HT-29 (cell line): ENCODE results near the gene MRPS21. TPM values are rescaled to one million over a fixed set of nuclear protein-coding genes. Genes with fewer than 3 reads are reported as not detected.
A peak's percentile ranks its signal among the peaks of the same experiment; 100 is the strongest.

Experiments
- DNase-seq: peaks from one replicate; pipeline ENCODE4 v3.0.0-alpha.2; 2015; ENCODE audit warnings: low spot score
- total RNA-seq: library from RNA; depleted of rRNA; stranded (reverse); fragments of >200 nt; shearing (Covaris generic); gene quantifications from 2 replicates; pipeline ENCODE4 v1.2.3, GENCODE V29; 2014; rRNA removed

The MRPS21 gene
- 44.2 and 47.7 TPM in 2 replicates for total RNA-seq

DNA sequence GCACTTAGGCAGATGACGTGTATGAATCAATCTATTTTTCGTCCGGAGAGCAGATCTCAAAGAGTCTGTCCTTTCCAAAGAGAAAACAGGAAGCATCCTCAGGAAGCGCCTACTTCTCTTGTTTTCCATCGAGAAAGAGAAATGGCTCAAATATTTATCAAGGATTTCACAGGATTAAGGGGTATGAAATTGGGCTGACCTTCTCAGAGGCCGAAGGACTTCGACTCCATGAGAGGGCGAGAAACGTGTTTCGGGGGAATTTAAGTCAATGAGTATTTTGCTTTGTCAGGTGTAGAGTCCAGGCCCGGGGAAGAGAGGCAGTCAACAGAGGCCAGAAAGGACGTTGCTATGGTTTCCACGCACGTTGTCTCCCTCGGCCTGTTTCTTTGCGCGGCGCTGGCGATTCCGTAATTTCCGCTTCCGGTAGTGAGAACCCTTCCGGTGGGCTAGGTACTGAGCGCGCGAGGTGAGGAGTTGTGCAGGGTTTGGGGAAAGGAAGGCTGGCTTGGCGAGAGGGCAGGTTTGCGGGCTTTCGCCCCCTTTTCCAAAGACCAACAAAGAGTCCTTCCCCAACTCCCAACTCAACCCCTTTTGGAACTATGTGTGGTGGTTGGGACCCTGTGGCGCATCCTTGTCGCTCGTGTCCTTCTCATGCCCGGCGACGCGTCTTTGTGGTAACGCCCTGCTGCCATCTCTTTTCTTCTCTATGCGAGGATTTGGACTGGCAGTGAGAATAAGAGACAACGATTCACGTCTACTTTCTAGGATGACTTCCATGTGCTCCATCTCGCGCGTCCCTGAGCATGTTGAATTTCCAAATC, at the start of gene MRPS21:
MRPS21 (plus strand) TSS at position 429 of the 821 bp plus-strand sequence. CDS start 506 bp downstream, outside the sequence.
- DNase-seq, result peak; percentile 94

DNA sequence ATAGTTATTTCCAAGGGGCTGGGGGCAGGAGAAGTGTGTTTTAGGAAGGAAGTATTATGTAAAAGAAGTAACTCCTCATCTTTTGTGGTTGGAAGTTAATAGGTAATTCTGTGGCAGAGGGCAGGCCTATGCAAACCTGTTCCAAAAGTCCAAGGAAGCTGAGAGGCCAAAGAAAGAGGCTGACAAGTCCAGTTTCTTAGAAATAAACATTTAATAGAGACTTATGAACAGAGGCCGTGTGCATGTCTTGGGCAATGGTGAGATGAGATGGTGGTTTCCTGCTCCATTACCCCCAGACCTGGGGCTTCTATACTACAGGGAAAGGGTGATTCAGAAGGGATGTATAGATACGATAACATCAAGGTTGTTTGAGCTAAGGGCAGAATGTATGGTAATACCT, 43.7 kb upstream of the MRPS21 start:
- no peak for DNase-seq

DNA sequence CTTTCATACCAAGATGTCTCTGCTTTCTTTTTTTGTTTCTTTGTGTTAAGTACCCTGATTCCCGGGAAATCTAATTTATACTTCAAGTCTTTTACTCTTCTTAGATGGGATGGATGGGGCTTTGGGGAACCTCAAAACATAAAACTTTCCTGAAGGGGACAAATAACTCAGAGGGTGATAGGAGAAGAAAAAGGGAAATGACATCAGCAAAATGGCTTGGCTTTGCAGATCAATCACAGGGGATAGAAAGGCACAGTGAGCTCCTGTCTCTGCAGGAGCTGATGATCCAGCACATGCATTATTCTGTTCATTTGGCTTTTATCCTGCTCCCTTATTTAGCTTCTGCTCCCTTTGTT, 37.5 kb upstream of the MRPS21 start:
- peak; percentile 18 for DNase-seq

DNA sequence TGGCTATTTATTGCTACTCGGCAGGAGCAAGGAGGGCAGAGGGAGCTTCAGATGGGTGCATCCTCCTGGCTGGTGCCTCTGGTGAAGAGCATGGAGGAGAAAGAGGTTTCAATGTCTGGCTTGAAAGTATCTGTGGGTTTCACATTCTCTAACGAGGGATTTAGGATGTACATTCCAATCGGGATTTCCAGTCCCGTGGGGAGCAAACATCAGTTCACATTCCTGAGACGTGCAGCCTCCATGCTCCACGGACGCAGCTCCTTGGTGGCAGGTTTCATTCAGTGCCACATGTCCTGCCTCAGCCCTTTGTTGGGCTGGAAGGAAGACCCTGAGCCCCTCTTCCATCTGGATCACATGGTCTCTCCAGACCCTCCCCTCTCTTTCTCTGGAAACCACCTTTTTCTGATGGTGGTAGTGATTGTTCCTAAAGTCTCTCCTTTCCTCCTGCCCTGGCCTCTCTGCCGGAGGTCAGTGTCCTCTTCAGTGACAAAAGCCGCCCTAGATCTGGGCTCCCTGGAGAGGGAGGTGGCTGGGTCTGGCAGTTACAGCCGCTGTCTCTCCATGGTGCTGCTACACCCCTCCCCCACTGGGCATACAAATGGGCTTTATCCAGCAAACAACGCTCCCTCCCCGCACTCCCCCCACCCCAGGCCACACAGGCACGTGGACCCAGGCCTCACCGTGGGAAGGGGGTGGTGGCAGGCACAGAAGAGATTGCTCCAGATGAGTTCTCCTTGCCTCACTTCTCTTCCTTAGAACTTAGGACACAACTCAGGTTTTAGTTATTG, 36.9 kb upstream of the MRPS21 start:
- DNase-seq, result no peak

DNA sequence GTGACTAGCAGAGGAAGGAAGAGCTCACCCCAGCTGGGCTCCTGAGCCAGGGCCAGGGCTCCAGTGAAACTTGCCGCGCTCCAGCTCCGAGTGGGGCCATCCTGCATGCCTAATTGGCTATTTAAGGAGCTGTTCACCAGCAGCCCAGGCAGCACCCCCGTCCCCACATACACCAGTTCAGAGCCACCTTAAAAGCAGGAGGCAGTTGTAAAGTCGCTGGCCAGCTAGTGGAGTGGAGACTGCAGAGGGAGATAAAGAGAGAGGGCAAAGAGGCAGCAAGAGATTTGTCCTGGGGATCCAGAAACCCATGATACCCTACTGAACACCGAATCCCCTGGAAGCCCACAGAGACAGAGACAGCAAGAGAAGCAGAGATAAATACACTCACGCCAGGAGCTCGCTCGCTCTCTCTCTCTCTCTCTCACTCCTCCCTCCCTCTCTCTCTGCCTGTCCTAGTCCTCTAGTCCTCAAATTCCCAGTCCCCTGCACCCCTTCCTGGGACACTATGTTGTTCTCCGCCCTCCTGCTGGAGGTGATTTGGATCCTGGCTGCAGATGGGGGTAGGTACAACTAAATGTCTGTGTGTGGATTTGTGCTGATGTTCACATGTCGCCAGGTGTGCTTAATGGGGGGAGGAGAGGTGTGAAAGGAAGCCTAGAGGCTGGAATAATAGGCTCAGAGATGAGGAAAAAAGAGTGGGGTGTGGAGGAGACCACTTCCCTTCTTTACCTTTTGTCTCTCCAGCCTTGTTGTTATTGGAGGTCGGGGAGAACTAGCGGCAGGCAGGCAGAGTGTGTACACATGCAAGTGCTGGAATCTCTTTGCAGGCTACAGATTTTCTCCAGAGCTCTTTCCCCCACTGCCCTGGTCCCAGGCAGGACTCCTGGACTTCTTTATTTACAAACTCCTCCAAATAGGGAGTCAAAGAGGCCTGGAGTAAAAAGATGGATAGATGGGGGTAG, 35.8 kb upstream of the MRPS21 start, which contains the start of gene CA14:
CA14 (plus strand) TSS at position 151 of the 962 bp plus-strand sequence; CDS start at position 506, 355 bp downstream.
- DNase-seq, result no peak

DNA sequence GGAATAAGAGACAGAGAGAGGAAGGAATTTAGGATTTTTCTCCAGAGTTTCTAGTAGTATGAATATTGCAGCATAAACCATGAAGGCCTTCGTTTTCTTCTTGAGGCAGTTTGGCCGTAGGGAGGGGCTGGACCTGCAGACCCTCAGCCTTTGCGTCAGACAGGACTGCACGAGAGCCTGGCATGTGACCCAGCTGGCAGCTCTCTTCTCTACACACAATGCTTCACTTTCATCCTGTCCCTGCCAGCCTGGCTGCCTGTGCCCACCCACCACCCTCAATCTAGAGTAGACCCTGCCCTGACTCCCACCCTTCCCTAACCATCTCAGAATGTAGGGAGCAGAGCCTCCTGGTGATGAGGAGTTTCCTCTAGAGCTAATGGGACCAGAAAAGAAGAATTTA, 34.4 kb upstream of the MRPS21 start:
- no peak for DNase-seq

DNA sequence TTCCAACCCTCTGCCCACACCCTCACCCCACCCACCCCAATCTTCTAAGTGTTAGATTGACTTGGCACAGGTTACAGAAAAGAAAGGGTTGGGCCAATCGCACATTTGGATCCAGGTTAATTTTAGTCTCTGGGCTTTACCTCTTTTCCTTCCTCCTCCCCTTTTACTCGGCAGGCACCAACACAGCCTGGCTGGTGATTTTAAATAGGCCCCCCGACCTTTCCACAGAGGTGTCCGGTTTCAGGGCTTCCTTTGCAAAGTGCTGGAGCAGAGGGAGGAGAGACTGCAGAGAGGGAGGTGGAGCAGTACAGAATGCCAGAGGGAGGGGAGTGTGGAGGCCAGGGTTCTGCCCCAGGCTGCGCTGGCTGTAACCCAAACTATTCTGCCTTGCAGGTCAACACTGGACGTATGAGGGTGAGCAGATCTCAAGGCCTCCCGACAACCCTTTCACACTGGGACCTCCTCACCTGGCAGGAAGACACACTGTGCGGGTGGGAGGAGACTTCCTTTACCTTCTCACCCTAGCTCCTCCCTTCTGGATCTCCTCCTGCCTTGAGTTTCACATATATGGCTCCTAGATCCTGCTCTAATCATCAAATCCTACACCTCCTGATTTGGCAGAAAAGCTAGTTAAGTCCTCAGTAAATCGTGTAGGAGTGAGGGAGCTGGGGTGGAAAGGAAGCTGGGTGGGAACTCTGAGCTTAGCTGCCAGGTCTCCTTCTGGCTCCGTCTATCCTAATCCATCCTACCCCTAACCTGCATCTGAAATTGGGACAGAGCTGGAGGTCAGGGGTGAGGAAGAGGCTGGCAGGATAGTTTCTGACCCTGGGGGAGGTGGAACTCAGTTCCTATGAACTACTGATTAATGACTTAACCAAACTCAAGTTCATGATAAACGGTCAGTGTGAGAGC, 33.6 kb upstream of the MRPS21 start:
- DNase-seq, result peak; percentile 58

DNA sequence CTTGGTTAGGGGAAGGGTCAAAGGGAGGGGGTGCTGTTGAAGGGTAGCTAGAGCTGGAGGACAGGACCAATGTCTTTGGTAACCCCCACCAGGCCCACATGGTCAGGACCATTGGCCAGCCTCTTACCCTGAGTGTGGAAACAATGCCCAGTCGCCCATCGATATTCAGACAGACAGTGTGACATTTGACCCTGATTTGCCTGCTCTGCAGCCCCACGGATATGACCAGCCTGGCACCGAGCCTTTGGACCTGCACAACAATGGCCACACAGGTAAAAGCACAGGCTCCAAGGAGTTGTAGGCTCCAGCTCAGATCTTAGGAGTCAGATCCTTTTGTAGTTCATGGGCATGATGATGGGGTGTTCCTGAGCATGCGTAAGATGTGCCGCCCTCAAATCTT, 32.3 kb upstream of the MRPS21 start:
- no peak for DNase-seq

DNA sequence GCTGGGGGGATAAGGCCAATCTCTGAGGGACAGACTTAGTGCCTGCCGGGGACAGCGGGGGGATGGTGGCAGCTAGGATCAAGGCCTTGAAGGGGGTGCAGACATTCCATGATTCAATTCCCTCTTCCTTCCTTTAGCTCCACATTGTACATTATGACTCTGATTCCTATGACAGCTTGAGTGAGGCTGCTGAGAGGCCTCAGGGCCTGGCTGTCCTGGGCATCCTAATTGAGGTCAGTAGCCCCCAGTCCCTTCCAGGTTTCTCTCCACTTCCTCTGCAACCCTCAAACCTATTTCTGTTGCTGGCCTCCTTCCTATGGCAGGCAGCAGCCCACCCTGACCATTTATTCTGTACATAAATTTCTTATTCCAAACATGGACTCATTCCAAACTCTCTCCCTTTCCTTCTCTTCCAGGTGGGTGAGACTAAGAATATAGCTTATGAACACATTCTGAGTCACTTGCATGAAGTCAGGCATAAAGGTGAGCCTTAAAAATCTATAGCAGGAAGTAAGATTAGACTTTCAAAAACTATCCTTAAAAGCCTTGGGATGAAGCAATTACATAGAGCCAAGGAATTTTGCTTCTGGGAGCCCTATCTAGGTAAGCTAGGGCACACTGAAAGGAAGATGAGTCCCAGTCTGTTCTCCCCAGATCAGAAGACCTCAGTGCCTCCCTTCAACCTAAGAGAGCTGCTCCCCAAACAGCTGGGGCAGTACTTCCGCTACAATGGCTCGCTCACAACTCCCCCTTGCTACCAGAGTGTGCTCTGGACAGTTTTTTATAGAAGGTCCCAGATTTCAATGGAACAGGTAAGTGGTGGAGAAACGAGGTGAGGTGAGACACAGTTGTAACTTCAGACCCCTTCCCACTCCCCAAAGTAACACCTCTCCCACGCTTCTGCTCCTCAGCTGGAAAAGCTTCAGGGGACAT, 31.0 kb upstream of the MRPS21 start:
- peak; percentile 29 for DNase-seq

DNA sequence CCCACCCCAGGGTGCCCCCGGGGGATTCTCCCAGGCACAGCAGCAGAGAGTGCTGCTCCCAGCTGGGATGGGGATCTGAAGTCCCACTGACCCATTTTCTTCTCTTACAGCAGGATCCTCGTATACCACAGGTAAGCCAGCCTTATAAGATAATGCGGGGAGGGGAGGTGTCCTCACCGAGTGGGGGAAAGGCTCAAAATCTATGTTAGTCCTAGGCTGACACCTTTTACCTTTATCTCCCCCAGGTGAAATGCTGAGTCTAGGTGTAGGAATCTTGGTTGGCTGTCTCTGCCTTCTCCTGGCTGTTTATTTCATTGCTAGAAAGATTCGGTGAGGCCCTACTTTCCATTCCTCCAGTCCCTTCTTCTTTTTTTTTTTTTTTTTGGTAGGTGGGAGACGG, 30.1 kb upstream of the MRPS21 start:
- no peak for DNase-seq

DNA sequence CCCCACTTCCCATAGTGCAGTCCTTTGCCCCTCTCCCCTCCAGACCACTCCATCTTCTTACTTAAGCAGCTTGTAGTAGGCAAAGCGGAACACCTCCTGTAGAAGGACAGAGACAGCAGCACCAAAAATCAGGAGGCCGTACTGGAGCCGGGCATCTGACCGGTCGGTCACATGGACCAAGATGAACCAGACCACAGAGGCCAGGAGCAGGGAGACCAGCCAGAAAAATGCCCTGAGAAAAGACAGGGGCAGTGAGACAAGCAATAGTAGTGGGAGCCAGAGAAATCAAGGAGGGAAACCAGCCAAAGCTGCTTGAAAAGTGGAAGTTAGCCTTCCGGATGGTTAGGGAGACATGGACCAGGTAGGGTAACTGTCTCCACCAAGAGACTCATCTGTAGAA, 25.8 kb upstream of the MRPS21 start:
- DNase-seq, result no peak

DNA sequence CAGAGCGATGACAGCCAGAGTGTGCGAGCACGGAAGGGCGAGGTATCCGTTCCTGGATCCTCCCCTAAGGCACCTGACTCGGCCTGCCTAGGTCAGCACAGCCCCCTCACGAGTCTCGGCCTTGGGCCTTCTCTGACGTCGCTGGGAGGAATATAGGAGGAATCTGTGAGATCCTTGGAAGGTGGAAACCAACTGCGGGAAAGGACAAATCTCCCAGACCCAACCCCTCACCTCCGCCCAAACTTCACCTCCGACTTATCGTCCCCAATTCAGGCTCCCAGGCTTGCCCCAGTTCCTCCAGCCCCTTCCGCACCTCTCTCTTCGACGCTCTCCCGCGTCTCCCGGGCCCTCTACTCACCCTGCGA, 25.3 kb upstream of the MRPS21 start:
- peak; percentile 43 for DNase-seq

DNA sequence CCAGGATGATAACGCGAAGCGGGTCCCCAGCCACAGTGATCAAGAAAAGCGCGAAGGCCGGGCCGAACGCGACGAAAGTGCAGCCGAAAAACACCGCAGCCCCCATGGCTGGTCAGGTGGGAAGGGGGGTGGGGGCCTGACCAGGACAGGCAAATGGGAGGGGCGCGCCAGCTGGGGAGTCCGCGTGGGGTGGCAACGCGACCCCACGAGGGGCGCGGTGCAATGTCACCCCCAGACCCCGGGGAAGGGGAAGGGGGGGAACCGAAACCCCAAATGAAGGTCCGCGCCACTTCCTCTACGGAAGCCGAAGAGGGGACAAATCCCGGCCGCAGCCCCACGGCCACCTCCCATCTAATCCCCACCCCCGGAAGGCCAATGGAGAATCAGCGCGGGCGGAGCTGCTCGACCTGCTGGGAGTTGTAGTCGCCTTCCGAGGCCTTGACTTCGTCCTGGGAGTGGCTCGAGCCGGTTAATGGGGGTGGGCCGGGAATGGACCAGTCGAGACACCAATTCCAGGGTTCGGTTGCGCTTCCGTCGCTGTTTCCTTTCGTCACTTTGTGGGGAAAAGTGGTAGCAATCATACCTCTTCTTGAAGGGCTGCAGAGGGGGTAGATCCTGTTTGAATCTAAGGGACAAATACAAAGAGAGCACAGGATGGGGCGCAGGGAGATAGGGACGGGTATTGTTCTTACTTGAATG, 24.8 kb upstream of the MRPS21 start, which contains the start of gene APH1A:
APH1A (minus strand) TSS at position 312 of the 699 bp plus-strand sequence; CDS start at position 106, 206 bp downstream.
- DNase-seq, result peak; percentile 94

DNA sequence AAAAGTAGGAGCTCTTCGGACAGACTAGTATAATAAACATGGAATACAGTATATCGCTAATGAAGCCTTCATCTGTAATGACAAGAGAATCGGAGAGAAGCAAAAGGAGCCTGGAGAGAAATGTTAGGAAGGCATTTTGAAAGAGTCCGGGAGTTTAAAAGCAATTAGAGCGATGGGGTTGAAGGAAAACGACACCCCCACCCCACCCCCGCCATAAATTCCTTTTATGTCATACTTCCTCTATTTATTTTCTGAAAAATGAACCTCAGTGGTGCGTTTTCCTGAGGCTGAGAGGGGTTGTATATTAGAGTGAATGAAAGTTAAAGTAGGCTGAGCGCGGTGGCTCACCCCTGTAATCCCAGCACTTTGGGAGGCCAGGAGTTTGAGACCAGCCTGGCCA, 24.2 kb upstream of the MRPS21 start:
- no peak for DNase-seq

DNA sequence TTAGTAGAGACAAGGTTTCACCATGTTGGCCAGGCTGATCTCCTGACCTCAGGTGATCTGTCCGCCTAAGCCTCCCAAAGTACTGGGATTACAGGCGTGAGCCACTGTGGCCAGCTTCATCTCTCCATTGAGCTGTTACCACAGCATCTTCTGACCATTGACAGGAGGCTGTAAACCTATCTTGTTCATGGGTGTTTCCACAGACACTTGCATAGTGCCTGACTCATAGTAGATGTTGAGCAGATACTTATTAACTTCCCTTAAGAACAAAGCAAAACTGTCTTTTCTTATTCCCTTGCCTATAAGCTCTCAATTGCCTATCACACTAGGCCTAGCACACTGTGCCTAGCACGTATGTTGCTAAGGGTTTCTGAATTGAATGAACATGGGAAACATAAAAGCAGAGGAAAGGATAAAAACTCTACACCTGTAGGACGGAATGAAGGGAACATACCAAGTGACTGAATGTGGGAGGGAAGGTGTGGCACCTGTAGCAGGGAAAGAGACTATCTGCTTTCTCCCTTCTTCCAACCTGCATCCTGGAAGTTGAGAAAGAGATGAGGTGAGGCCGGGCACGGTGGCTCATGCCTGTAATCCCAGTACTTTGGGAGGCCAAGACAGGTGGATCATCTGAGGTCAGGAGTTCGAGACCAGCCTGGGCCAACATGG, 22.2 kb upstream of the MRPS21 start:
- no peak for DNase-seq

DNA sequence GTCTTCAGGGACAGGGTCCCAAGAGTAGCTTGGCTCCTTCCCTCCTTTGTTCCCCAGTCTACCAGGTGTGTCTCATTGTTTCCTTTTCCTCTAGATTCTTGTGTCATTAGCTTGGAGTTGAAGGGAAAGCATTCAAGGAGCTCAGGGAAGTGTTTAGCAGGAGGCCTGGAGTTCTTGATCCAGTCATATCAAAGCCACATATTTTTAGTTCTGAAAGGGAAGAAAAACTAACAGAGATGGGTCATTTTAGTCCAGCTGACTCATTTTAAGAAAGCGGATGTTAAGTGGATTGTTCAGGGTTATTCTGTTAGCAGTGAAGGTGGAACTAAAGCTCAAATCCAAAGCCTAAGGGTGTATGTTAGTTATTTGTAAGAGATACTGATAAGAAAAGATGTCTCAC, 20.4 kb upstream of the MRPS21 start:
- DNase-seq, result no peak

DNA sequence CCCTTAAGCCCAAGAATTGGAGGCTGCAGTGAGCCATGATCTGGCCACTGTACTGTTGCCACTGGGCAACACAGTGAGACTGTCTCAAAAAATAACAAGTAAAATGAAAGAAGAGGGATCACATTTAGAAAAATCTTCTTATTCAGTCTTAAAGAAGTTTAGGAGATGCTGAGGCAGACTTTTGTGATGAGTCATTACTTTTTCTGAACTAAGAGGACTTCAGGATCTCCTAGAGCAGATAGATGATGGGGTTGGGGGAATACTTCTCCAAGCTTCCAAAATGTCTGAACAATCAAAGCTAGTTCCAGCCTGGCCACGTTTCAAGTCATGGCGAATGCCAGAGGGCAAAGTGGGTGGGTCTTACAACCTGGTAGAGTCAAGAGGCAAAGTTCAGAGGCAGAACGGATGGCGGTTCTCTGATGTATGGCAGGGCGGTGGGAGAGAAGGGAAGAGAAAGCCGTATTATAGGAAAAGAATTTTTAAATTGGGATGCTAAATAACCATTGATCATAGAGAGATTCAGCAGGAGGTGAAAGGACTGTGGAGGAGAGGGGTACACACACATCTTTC, 13.4 kb upstream of the MRPS21 start:
- DNase-seq, result no peak
